HG03457 (cell line): ENCODE measurements around the gene DNAL1.
"Not testable (repeated sequence)": the region's sequence is repeated elsewhere in the genome, so short reads cannot be mapped to it uniquely, and the experiment has no call there.

Source experiments
- ATAC-seq: cut with Tn5 transposase; IDR thresholded peaks from one replicate; pipeline ENCODE4 v1.9.1; 2021; ENCODE audit warnings: moderate number of reproducible peaks; ENCODE audit not compliant: unreplicated experiment

Gene DNAL1

GRCh38 chr14:73637830-73638229, 7.0 kb upstream of the DNAL1 start:
- no peak for ATAC-seq

GRCh38 chr14:73640796-73641365, 3.9 kb upstream of the DNAL1 start:
- ATAC-seq = no peak

GRCh38 chr14:73645248-73645610, 443 bp downstream of the DNAL1 start:
- no peak for ATAC-seq

- ATAC-seq = no peak
Measured at GRCh38 chr14:73651005-73651404, 6.2 kb downstream of the DNAL1 start.

- no peak for ATAC-seq
Measured at GRCh38 chr14:73655851-73656250, 11.1 kb downstream of the DNAL1 start.

GRCh38 chr14:73659202-73659601, 14.4 kb downstream of the DNAL1 start:
- not testable (repeated sequence) for ATAC-seq

- ATAC-seq = no peak
Measured at GRCh38 chr14:73660511-73660910, 15.7 kb downstream of the DNAL1 start.

GRCh38 chr14:73661872-73662271, 17.1 kb downstream of the DNAL1 start:
- ATAC-seq = no peak

GRCh38 chr14:73662487-73662943, 17.7 kb downstream of the DNAL1 start:
- no peak for ATAC-seq

GRCh38 chr14:73663548-73664212, 18.9 kb downstream of the DNAL1 start:
- no peak for ATAC-seq

- no peak for ATAC-seq
Measured at GRCh38 chr14:73665130-73665529, 20.3 kb downstream of the DNAL1 start.

GRCh38 chr14:73666583-73666982, 21.8 kb downstream of the DNAL1 start:
- ATAC-seq = no peak

GRCh38 chr14:73667854-73668253, 23.1 kb downstream of the DNAL1 start:
- ATAC-seq = no peak

GRCh38 chr14:73674986-73675385, 30.2 kb downstream of the DNAL1 start:
- ATAC-seq = no peak

GRCh38 chr14:73678698-73679097, 33.9 kb downstream of the DNAL1 start:
- ATAC-seq = no peak

- ATAC-seq = no peak
Measured at GRCh38 chr14:73680821-73681220, 36.0 kb downstream of the DNAL1 start.

- no peak for ATAC-seq
Measured at GRCh38 chr14:73684627-73685026, 39.8 kb downstream of the DNAL1 start.

GRCh38 chr14:73685328-73685727, 40.5 kb downstream of the DNAL1 start:
- no peak for ATAC-seq

GRCh38 chr14:73686901-73687300, 42.1 kb downstream of the DNAL1 start:
- no peak for ATAC-seq

GRCh38 chr14:73694083-73694482, 49.3 kb downstream of the DNAL1 start:
- ATAC-seq = no peak

- no peak for ATAC-seq
Measured at GRCh38 chr14:73695082-73695481, 50.3 kb downstream of the DNAL1 start.

- ATAC-seq = no peak
Measured at GRCh38 chr14:73695997-73696396, 51.2 kb downstream of the DNAL1 start.
